IMR-90 (cell line): ENCODE data around the gene MAEA. TPM values are rescaled to one million over a fixed set of nuclear protein-coding genes. Genes with fewer than 3 reads are reported as not detected.

ENCODE experiments used
- ATAC-seq: fragments of 200-7000 bp; cut with Tn5 transposase; 2 replicates; pipeline ENCODE4 v1.9.1; 2020; ENCODE audit warnings: low read depth, mild to moderate bottlenecking, moderate library complexity
- BruUV-seq: library from RNA; stranded (reverse); fragments of 400-500 nt; replicated peaks from 2 replicates; lab custom pipeline; 2021; lab: Mats Ljungman, UMichigan
- CTCF ChIA-PET: fragments of 300-600 bp; formaldehyde crosslinking; extraction: SDS; loops from one replicate; lab custom pipeline; 2021; ENCODE audit warnings: antibody characterized with exemption; lab: Yijun Ruan, JAX
- POLR2A ChIA-PET: fragments of 300-600 bp; sonication (Branson Sonifier 250); formaldehyde crosslinking; loops from one replicate; lab custom pipeline; 2022; ENCODE audit warnings: antibody characterized with exemption; ENCODE audit not compliant: unreplicated experiment; lab: Charles Lee
- DNase-seq: peaks from one replicate; pipeline ENCODE4 v3.0.0; 2013
- H2AFZ ChIP-seq: replicated peaks from 2 replicates; pipeline ENCODE3; 2013; ENCODE audit warnings: low read length, mild to moderate bottlenecking; ENCODE audit not compliant: poor library complexity
- H2AK5ac ChIP-seq: 2 replicates; pipeline ENCODE4 v1.6.1; 2013; ENCODE audit warnings: low read depth, low read length, inconsistent platforms
- H2AK9ac ChIP-seq: replicated peaks from 2 replicates; pipeline ENCODE3; 2013; ENCODE audit warnings: mild to moderate bottlenecking, low read depth, low read length, moderate library complexity; ENCODE audit not compliant: poor library complexity
- H2BK120ac ChIP-seq: 2 replicates; pipeline ENCODE4 v1.6.1; 2013; ENCODE audit warnings: low read depth, low read length, inconsistent platforms
- H2BK15ac ChIP-seq: 3 replicates; pipeline ENCODE4 v1.6.1; 2013; ENCODE audit warnings: low read depth, low read length, inconsistent platforms
- H2BK20ac ChIP-seq: 2 replicates; pipeline ENCODE4 v1.6.1; 2013; ENCODE audit warnings: low read depth, mild to moderate bottlenecking, inconsistent platforms, low read length, moderate library complexity
- H2BK5ac ChIP-seq: 2 replicates; pipeline ENCODE4 v1.6.1; 2013; ENCODE audit warnings: mild to moderate bottlenecking, low read depth, low read length, inconsistent platforms; ENCODE audit not compliant: poor library complexity, severe bottlenecking
- H3K14ac ChIP-seq: replicated peaks from 2 replicates; pipeline ENCODE4 v1.6.1; 2013; ENCODE audit warnings: low read depth, low read length, inconsistent platforms
- H3K18ac ChIP-seq: 2 replicates; pipeline ENCODE4 v1.6.1; 2013; ENCODE audit warnings: low read depth, low read length, control low read depth
- H3K23ac ChIP-seq: 2 replicates; pipeline ENCODE4 v1.6.1; 2013; ENCODE audit warnings: low read depth, low read length, inconsistent platforms
- H3K27ac ChIP-seq: 2 replicates; pipeline ENCODE4 v1.5.1; 2013; ENCODE audit warnings: mild to moderate bottlenecking, control low read depth, low read length; ENCODE audit not compliant: insufficient read depth
- H3K27me3 ChIP-seq: 2 replicates; pipeline ENCODE4 v1.6.1; 2013; ENCODE audit warnings: low read length; ENCODE audit not compliant: control insufficient read depth, insufficient read depth
- H3K36me3 ChIP-seq: 2 replicates; pipeline ENCODE4 v1.6.1; 2013; ENCODE audit warnings: low read length, mixed read lengths; ENCODE audit not compliant: control insufficient read depth, insufficient read depth
- H3K4ac ChIP-seq: 2 replicates; pipeline ENCODE4 v1.6.1; 2013; ENCODE audit warnings: low read depth, low read length, inconsistent platforms
- H3K4me1 ChIP-seq: 2 replicates; pipeline ENCODE4 v1.6.1; 2013; ENCODE audit warnings: low read length, mixed read lengths; ENCODE audit not compliant: control insufficient read depth, insufficient read depth
- H3K4me2 ChIP-seq: 2 replicates; pipeline ENCODE4 v1.6.1; 2013; ENCODE audit warnings: low read depth, mild to moderate bottlenecking, control low read depth, low read length, moderate library complexity
- H3K4me3 ChIP-seq: 2 replicates; pipeline ENCODE4 v1.5.1; 2013; ENCODE audit warnings: low read depth, mild to moderate bottlenecking, control low read depth, low read length, moderate library complexity; ENCODE audit not compliant: insufficient read depth
- H3K56ac ChIP-seq: 2 replicates; pipeline ENCODE4 v1.6.1; 2013; ENCODE audit warnings: low read length, inconsistent platforms; ENCODE audit not compliant: insufficient read depth; ENCODE audit errors: extremely low read depth
- H3K79me1 ChIP-seq, 2 experiments: 2 replicates each; pipeline ENCODE4 v1.6.1; 2013; ENCODE audit warnings: low read length in 2 of 2, inconsistent platforms in 1 of 2, low read depth in 1 of 2
- H3K9ac ChIP-seq: 2 replicates; pipeline ENCODE4 v1.6.1; 2013; ENCODE audit warnings: low read depth, low read length, control low read depth
- H3K9me1 ChIP-seq: 2 replicates; pipeline ENCODE4 v1.6.1; 2013; ENCODE audit warnings: low read length, inconsistent platforms; ENCODE audit not compliant: insufficient read depth
- H3K9me3 ChIP-seq: 2 replicates; pipeline ENCODE4 v1.6.1; 2013; ENCODE audit warnings: low read length; ENCODE audit not compliant: control insufficient read depth, insufficient read depth
- H4K20me1 ChIP-seq: 2 replicates; pipeline ENCODE4 v1.6.1; 2013; ENCODE audit warnings: low read length, inconsistent platforms; ENCODE audit not compliant: insufficient read depth
- H4K5ac ChIP-seq: 2 replicates; pipeline ENCODE4 v1.6.1; 2013; ENCODE audit warnings: mild to moderate bottlenecking, low read depth, low read length, control low read depth
- H4K8ac ChIP-seq, 2 experiments: 2 replicates each; pipeline ENCODE4 v1.6.1; 2013; ENCODE audit warnings: low read depth in 2 of 2, low read length in 2 of 2, control low read depth in 1 of 2, inconsistent platforms in 1 of 2
- H4K91ac ChIP-seq: 2 replicates; pipeline ENCODE4 v1.6.1; 2013; ENCODE audit warnings: low read depth, low read length, inconsistent platforms; ENCODE audit not compliant: insufficient read depth
- BHLHE40 ChIP-seq: fragments of 150-350 bp; IDR thresholded peaks from 2 replicates; pipeline ENCODE4 v1.6.1; 2016; ENCODE audit warnings: mild to moderate bottlenecking, low read depth, low read length
- CHD1 ChIP-seq: IDR thresholded peaks from 2 replicates; pipeline ENCODE4 v1.6.1; 2012; ENCODE audit warnings: low read depth, low read length, improper control_type of control experiment
- CTCF ChIP-seq: conservative IDR thresholded peaks from 2 replicates; pipeline ENCODE4 v1.5.1; 2012; ENCODE audit warnings: mild to moderate bottlenecking, low read depth, low read length, improper control_type of control experiment
- MAZ ChIP-seq: IDR thresholded peaks from 2 replicates; pipeline ENCODE4 v1.6.1; 2012; ENCODE audit warnings: low read depth, mild to moderate bottlenecking, low read length, improper control_type of control experiment, moderate library complexity, borderline replicate concordance
- MXI1 ChIP-seq: IDR thresholded peaks from 2 replicates; pipeline ENCODE4 v1.6.1; 2012; ENCODE audit warnings: low read depth, mild to moderate bottlenecking, low read length, moderate library complexity, borderline replicate concordance
- NFE2L2 ChIP-seq: fragments of 150-350 bp; IDR thresholded peaks from 2 replicates; pipeline ENCODE4 v1.6.1; 2016; ENCODE audit warnings: low read depth, mild to moderate bottlenecking, low read length
- POLR2A ChIP-seq: IDR thresholded peaks from 2 replicates; pipeline ENCODE4 v1.6.1; 2012; ENCODE audit warnings: mild to moderate bottlenecking, low read depth, low read length
- RAD21 ChIP-seq: IDR thresholded peaks from 2 replicates; pipeline ENCODE4 v1.6.1; 2012; ENCODE audit warnings: low read length, improper control_type of control experiment
- RCOR1 ChIP-seq: IDR thresholded peaks from 2 replicates; pipeline ENCODE4 v1.6.1; 2012; ENCODE audit warnings: mild to moderate bottlenecking, low read length, improper control_type of control experiment; ENCODE audit not compliant: insufficient replicate concordance
- RFX5 ChIP-seq: IDR thresholded peaks from 2 replicates; pipeline ENCODE4 v1.8.0; 2012; ENCODE audit warnings: low read depth, mild to moderate bottlenecking, low read length, moderate library complexity
- SMC3 ChIP-seq: fragments of 150-350 bp; IDR thresholded peaks from 2 replicates; pipeline ENCODE4 v1.6.1; 2016; ENCODE audit warnings: low read depth, mild to moderate bottlenecking, antibody characterized with exemption, low read length, moderate library complexity
- USF2 ChIP-seq: fragments of 150-350 bp; IDR thresholded peaks from 2 replicates; pipeline ENCODE4 v1.6.1; 2017; ENCODE audit warnings: mild to moderate bottlenecking, antibody characterized with exemption, low read length, low read depth
- WGBS, 2 experiments: methylation state at CpG; one replicate each; pipeline versions ENCODE4 v1.1.5 to v1.1.7; 2013; ENCODE audit warnings: missing lambda C conversion rate in 2 of 2; ENCODE audit not compliant: insufficient read length in 1 of 2; ENCODE audit errors: extremely low coverage in 2 of 2; 5-methylcytosine and 5-hydroxymethylcytosine counted together
- dilution Hi-C: fragments of 300-500 bp; cut with HindIII; formaldehyde crosslinking; loops from one replicate; pipeline ENCODE4 v1.14.3; 2018; ENCODE audit warnings: low sequenced_read_pairs; ENCODE audit not compliant: unreplicated experiment
- in situ Hi-C: fragments of 300-500 bp; cut with MboI; formaldehyde crosslinking; loops from 3 replicates; pipeline ENCODE4 v1.14.3; 2019; ENCODE audit warnings: low sequenced_read_pairs, inconsistent platforms, mixed read lengths
- intact Hi-C: fragments of 100-400 bp; cut with micrococcal nuclease; formaldehyde crosslinking; loops from 2 replicates; pipeline ENCODE4 v1.10.0; 2022
- polyA plus RNA-seq, 3 experiments: library from polyadenylated mRNA; depleted of rRNA; stranded (reverse); fragments of >200 nt; gene quantifications; 2 replicates each; pipeline ENCODE4 v1.2.3, GENCODE V29; 2012; ENCODE audit warnings: low replicate concordance in 1 of 3
- total RNA-seq: library from RNA; depleted of rRNA; stranded (reverse); fragments of >200 nt; gene quantifications from 2 replicates; pipeline ENCODE4 v1.2.3, GENCODE V29; 2012

The MAEA gene
- total and polyA plus RNA-seq, 2 of the 4 experiments (the other 2 are of a cell fraction): 61.5 to 108 TPM

DNA sequence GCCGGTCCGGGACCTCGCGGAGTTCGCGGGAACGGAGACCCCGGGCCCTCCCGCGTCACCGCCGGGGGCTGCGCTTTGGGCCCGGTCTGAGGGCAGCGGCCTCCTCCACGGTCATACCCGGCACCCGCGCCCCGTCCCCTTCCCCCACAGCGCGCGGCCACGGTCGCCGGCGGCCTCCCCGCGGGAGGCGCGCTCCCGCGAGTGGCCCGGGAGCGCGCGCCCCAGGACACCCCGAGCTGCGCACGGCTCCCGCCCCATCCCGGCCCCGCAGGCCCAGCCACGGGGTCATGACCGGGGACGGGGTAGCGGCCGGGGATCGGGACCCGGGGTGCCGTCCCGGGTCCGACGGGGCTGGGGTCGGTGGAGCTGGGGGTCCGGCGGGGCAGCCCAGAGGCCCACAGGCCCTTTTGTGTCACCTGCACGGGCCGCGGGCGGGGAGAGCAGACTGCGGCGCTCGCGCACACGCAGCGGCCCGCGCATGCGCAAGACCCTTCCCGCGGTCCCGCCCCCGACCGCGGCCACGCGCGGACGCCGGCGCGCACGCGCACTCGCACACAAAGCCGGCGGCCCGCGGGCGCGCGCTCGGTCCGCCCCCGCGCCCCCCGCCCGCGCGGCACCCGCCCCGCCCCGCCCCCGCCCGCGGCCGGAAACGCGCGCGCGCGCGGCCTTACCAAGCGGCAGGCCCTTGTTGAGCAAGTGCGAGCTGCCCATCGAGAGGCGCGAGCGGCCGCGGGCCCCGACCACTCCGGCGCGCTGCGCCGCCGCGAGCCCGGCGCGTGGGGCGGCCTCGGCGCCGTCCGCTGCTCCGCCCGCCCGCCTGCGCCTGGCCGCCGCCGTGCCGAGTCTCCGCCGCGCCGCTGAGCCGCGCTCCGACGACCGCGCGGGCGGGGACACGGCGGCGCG is 41.2 kb upstream of the MAEA start, which contains the start of gene CTBP1:
TSS of gene CTBP1 (minus strand) at position 886 of the 903 bp plus-strand sequence. CDS start 7,799 bp downstream, outside the sequence.
- Histone ChIP-seq H3K27ac (peak within 1 kb of the TSS; percentile 97), H3K9ac (peak within 1 kb of the TSS; percentile 98), H2AFZ (peak within 1 kb of the TSS; percentile 95), H3K4me2 (peak within 1 kb of the TSS; percentile 97), H3K4ac (peak within 1 kb of the TSS; percentile 98), H3K27me3 (no peaks in the 10 kb centered on the region), H3K79me1 (peaks cover 22 to 53% of the 10 kb centered on the region in 2 experiments), H2BK120ac (peak within 1 kb of the TSS; percentile 78; the same call in 1 of the 2 replicates), H2BK15ac (no peak within 1 kb of the TSS), H3K4me1 (peaks cover 19% of the 10 kb centered on the region), H2AK5ac (peak within 1 kb of the TSS; percentile 99), H2BK5ac (peak within 1 kb of the TSS; percentile 92), H3K36me3 (peaks cover 16% of the 10 kb centered on the region), H4K5ac (peak within 1 kb of the TSS; percentile 88), H3K9me1 (peaks cover 24% of the 10 kb centered on the region), H3K56ac (peak within 1 kb of the TSS; percentile 97), H3K4me3 (peak within 1 kb of the TSS; percentile 90), H3K18ac (peak within 1 kb of the TSS; percentile 13; the same call in 1 of the 2 replicates), H3K23ac (peak within 1 kb of the TSS; percentile 99), H3K14ac (peak within 1 kb of the TSS; percentile 100), H4K8ac (peak within 1 kb of the TSS; percentile 95 to 97), H2BK20ac (no peak within 1 kb of the TSS), H4K91ac (peak within 1 kb of the TSS; percentile 98), H3K9me3 (peaks cover 18% of the 10 kb centered on the region), H2AK9ac (peak within 1 kb of the TSS; percentile 100), H4K20me1 (peaks cover 40% of the 10 kb centered on the region)
- peak; percentile 59 for ATAC-seq
- peak; percentile 83 for DNase-seq
- WGBS, 2 experiments: 0% methylated on average over 79 of the region's 163 CpGs; no CpG with 5 or more reads in 1 of the 2 experiments
- intact Hi-C loops: loop anchor here (1.0 kb wide), 1 partner anchor 98 kb away; no protein-coding TSS in a partner anchor
- dilution Hi-C loops: no loop called here
- BruUV-seq: no TSS peak
- ChIA-PET POLR2A (interaction anchor here (0.6 to 1.0 kb wide), 2 partner anchors 76 to 101 kb away, joined by 3 to 4 read pairs; partner anchors contain the start of gene SPON2), CTCF (no interaction called here)
- in situ Hi-C loops: no loop called here
- peak; percentile 23; the same call in 1 of the 2 replicates for TF ChIP-seq POLR2A
- no peak for TF ChIP-seq NFE2L2
- TF ChIP-seq MAZ: peak; percentile 66; the same call in 1 of the 2 replicates
- TF ChIP-seq RFX5: no peak
- peak; percentile 28; the same call in 1 of the 2 replicates for TF ChIP-seq USF2
- no peak for TF ChIP-seq RCOR1
- TF ChIP-seq CHD1: no peak
- peak; percentile 28; the same call in 1 of the 2 replicates for TF ChIP-seq BHLHE40
- TF ChIP-seq MXI1: 0 out of 2 replicates have a peak, but pooled peaks have one; percentile 20
- no peak for TF ChIP-seq CTCF
- TF ChIP-seq RAD21: no peak
- TF ChIP-seq SMC3: no peak
